ENCODE data around the gene LSM11. TPM values are rescaled to one million over a fixed set of nuclear protein-coding genes. Genes with fewer than 3 reads are reported as not detected.
A peak's percentile ranks its signal among the peaks of the same experiment; 100 is the strongest.
"Not testable (repeated sequence)": the region's sequence is repeated elsewhere in the genome, so short reads cannot be mapped to it uniquely, and the experiment has no call there.

LSM11 gene
- total RNA-seq, 2 experiments from 2014 or later: 5.8 to 6.1 TPM

DNA sequence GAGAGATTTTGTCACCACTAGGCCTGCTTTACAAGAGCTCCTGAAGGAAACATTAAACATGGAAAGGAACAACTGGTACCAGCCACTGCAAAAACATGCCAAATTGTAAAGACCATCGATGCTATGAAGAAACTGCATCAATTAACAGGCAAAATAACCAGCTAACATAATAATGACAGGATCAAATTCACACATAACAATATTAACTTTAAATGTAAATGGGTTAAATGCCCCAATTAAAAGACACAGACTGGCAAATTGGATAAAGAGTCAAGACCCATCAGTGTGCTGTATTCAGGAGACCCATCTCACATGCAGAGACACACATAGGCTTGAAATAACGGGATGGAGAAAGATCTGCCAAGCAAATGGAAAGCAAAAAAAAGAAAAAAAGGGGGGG lies 20.6 kb upstream of the LSM11 start:
- H3K27ac Mint-ChIP-seq; DNase-seq; ATAC-seq (ENCODE audit: low read depth); H3K4me3 Mint-ChIP-seq; H3K27me3 Mint-ChIP-seq; H3K9me3 Mint-ChIP-seq; POLR2A ChIA-PET; H3K4me1 Mint-ChIP-seq: not testable (repeated sequence)
- H3K36me3 Mint-ChIP-seq: peaks cover 16% of the 10 kb centered on the region

DNA sequence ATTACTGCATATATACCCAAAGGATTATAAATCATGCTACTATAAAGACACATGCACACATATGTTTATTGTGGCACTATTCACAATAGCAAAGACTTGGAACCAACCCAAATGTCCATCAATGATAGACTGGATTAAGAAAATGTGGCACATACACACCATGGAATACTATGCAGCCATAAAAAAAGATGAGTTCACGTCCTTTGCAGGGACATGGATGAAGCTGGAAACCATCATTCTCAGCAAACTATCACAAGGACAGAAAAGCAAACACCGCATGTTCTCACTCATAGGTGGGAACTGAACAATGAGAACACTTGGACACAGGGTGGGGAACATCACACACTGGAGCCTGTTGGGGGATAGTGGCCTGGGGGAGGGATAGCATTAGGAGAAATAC lies 16.9 kb upstream of the LSM11 start:
- ATAC-seq (ENCODE audit: low read depth); POLR2A ChIA-PET; H3K27ac Mint-ChIP-seq; H3K27me3 Mint-ChIP-seq; H3K4me1 Mint-ChIP-seq; H3K9me3 Mint-ChIP-seq; H3K4me3 Mint-ChIP-seq; DNase-seq: not testable (repeated sequence)
- peaks cover 17% of the 10 kb centered on the region for H3K36me3 Mint-ChIP-seq

- POLR2A ChIA-PET; H3K27me3 Mint-ChIP-seq; ATAC-seq (ENCODE audit: low read depth); H3K27ac Mint-ChIP-seq; H3K9me3 Mint-ChIP-seq; DNase-seq; H3K4me3 Mint-ChIP-seq: not testable (repeated sequence)
- H3K4me1 Mint-ChIP-seq: peaks cover 10% of the 10 kb centered on the region
- peaks cover 11% of the 10 kb centered on the region for H3K36me3 Mint-ChIP-seq
These were observed 15.7 kb upstream of the LSM11 start for GRCh38 chr5:157727858-157728257.

GRCh38 chr5:157729858-157730257 lies 13.7 kb upstream of the LSM11 start:
- peaks cover 10% of the 10 kb centered on the region for H3K4me1 Mint-ChIP-seq
- H3K27me3 Mint-ChIP-seq: no peaks in the 10 kb centered on the region
- POLR2A ChIA-PET: no interaction called here
- ATAC-seq (ENCODE audit: low read depth) (no peak), DNase-seq (no peak)
- peaks cover 12% of the 10 kb centered on the region for H3K36me3 Mint-ChIP-seq
- peaks cover 3% of the 10 kb centered on the region for H3K9me3 Mint-ChIP-seq
- no peak overlapping the region for H3K27ac Mint-ChIP-seq
- H3K4me3 Mint-ChIP-seq: no peak overlapping the region

GRCh38 chr5:157730900-157731271 lies 12.6 kb upstream of the LSM11 start:
- H3K27ac Mint-ChIP-seq: peak overlapping the region; percentile 91
- DNase-seq: no peak
- H3K9me3 Mint-ChIP-seq: peaks cover 3% of the 10 kb centered on the region
- POLR2A ChIA-PET: interaction anchor here (0.6 to 1.3 kb wide), 3 partner anchors 13 to 275 kb away, joined by 3 to 7 read pairs (median 4); partner anchors contain the start of gene LSM11
- no peaks in the 10 kb centered on the region for H3K27me3 Mint-ChIP-seq
- H3K4me1 Mint-ChIP-seq: peaks cover 10% of the 10 kb centered on the region
- ATAC-seq (ENCODE audit: low read depth): no peak
- peaks cover 10% of the 10 kb centered on the region for H3K36me3 Mint-ChIP-seq
- peak overlapping the region; percentile 90 for H3K4me3 Mint-ChIP-seq

DNA sequence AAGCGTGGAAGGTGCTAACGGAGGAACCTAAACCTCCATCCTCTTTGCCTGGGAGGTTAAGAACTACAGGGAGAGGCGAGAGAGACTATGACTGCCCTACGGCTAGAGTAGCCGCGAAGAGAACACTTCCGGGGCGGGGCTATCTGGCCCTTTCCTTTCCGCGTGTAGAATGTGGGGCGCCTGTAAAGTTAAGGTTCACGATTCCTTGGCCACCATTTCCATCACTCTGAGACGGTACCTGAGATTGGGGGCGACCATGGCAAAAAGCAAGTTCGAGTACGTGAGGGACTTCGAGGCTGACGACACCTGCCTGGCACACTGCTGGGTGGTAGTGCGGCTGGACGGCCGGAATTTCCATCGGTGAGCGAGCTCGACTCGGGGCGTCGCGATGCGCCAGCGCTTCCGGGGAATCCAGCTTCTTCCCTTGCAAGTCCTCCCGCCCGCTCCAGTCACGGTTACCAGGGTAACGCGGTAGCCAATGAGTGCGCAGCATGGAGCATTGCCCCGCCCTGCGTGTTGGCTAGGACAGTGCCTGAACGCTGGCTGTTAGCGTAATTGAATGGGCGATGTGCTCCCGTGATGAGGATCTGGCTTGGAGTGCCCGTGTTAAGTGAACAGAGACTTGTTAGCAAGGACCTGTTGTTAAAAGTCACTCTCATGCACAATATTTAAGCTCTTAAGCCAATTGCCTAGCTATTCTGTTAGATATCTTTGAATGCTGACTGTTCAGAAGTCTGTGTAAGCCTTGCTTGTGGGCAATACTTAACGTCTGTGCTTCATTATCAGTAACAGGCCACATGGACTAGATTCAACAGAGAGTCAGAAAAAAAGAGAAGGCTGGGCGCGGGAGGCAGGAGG lies 12.0 kb upstream of the LSM11 start, which contains the start of gene THG1L:
Gene THG1L, plus strand, starts transcription at position 149 of the 858 bp plus-strand sequence. Its CDS starts 21 bp downstream, at position 170.
- peaks cover 10% of the 10 kb centered on the region for H3K4me1 Mint-ChIP-seq
- peak; percentile 96 for ATAC-seq (ENCODE audit: low read depth)
- peaks cover 6% of the 10 kb centered on the region for H3K36me3 Mint-ChIP-seq
- peak within 1 kb of the TSS; percentile 91 for H3K27ac Mint-ChIP-seq
- H3K4me3 Mint-ChIP-seq: peak within 1 kb of the TSS; percentile 90
- no peaks in the 10 kb centered on the region for H3K9me3 Mint-ChIP-seq
- DNase-seq: peak; percentile 97
- POLR2A ChIA-PET: interaction anchor here (0.7 to 1.3 kb wide), 2 partner anchors 13 to 414 kb away, joined by 4 to 7 read pairs; partner anchors contain the start of gene LSM11
- H3K27me3 Mint-ChIP-seq: no peaks in the 10 kb centered on the region

- Mint-ChIP-seq H3K36me3 (peaks cover 8% of the 10 kb centered on the region), H3K4me1 (peaks cover 10% of the 10 kb centered on the region), H3K27ac (no peak overlapping the region), H3K4me3 (peak overlapping the region; percentile 90), H3K9me3 (no peaks in the 10 kb centered on the region), H3K27me3 (no peaks in the 10 kb centered on the region)
- no peak for ATAC-seq (ENCODE audit: low read depth)
- DNase-seq: no peak
- POLR2A ChIA-PET: interaction anchor here (0.7 to 1.3 kb wide), 2 partner anchors 12 to 415 kb away, joined by 4 to 7 read pairs; partner anchors contain the start of gene LSM11
These were observed 11.4 kb upstream of the LSM11 start for GRCh38 chr5:157732130-157732514.

- no peak overlapping the region for H3K4me3 Mint-ChIP-seq
- POLR2A ChIA-PET: no interaction called here
- peaks cover 11% of the 10 kb centered on the region for H3K36me3 Mint-ChIP-seq
- DNase-seq (no peak), ATAC-seq (ENCODE audit: low read depth) (no peak)
- no peak overlapping the region for H3K27ac Mint-ChIP-seq
- H3K27me3 Mint-ChIP-seq: no peaks in the 10 kb centered on the region
- H3K4me1 Mint-ChIP-seq: peaks cover 10% of the 10 kb centered on the region
- no peaks in the 10 kb centered on the region for H3K9me3 Mint-ChIP-seq
These were observed 10.8 kb upstream of the LSM11 start for GRCh38 chr5:157732596-157733262.

- POLR2A ChIA-PET: no interaction called here
- Mint-ChIP-seq H3K27me3 (no peaks in the 10 kb centered on the region), H3K4me1 (peaks cover 10% of the 10 kb centered on the region), H3K27ac (no peak overlapping the region), H3K9me3 (no peaks in the 10 kb centered on the region), H3K4me3 (no peak overlapping the region), H3K36me3 (peaks cover 19% of the 10 kb centered on the region)
- DNase-seq: no peak
- no peak for ATAC-seq (ENCODE audit: low read depth)
These were observed 9.1 kb upstream of the LSM11 start for GRCh38 chr5:157734436-157734835.

DNA sequence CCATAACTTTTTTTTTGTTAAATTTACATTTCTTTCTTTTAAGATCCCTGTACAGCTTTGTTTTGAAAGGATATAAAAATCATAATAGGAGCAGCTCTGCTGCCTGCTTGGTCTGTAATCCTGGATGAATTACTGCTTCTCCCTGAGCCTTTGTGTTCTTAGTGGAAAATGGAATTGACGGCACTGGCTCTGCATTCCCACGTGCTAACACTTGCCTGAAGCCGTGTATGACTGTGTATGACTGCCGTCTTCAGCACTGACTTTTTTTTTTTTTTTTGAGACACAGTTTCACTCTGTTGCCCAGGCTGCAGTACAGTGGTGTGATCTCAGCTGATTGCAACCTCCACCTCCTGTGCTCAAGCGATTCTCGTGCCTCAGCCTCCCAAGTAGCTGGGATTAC lies 7.5 kb upstream of the LSM11 start:
- H3K27ac Mint-ChIP-seq: no peak overlapping the region
- DNase-seq (no peak), ATAC-seq (ENCODE audit: low read depth) (no peak)
- no peak overlapping the region for H3K4me3 Mint-ChIP-seq
- H3K4me1 Mint-ChIP-seq: peaks cover 8% of the 10 kb centered on the region
- H3K36me3 Mint-ChIP-seq: peaks cover 20% of the 10 kb centered on the region
- no peaks in the 10 kb centered on the region for H3K27me3 Mint-ChIP-seq
- POLR2A ChIA-PET: no interaction called here
- no peaks in the 10 kb centered on the region for H3K9me3 Mint-ChIP-seq

DNA sequence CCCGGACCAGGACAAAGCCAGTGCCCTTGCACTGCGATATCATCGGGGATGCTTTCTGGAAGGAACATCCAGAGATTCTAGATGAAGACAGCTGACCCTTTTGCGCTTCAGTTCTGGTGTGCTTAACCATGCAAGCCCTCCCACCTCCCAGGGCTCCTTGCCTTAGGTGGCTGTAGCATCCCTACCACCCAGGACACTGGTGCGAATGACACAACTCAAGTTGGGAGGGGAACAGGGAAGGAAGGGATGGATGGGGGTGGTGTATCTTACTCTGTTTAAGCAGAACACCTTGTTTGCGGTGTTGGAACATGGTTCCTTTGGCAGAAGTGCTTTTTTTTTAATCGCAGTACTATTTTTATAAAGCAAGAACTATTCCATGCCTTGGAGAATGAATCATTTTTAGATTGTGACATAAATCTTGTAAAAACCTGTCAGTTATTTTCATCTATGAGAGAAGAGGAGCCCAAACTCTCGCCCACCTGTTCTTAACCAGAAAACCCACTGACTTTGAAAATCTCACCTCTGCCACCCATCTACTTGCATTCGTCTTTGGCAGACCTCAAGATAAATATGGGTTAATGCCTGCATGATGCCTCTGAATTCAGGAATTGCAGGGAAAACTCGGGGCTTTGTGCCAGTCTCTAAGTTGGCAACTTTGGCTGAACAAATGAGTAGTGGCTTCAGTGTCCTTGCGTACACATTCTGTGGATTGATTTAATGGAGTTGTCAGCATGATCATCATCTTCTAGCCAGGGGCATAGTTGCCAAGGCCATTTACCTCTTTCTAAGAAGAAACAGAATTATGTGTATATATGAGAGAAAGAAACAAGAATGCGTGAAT lies 3.9 kb upstream of the LSM11 start:
- ATAC-seq (ENCODE audit: low read depth) (no peak), DNase-seq (no peak)
- Mint-ChIP-seq H3K27ac (no peak overlapping the region), H3K4me3 (no peak overlapping the region), H3K4me1 (peaks cover 12% of the 10 kb centered on the region), H3K27me3 (no peaks in the 10 kb centered on the region), H3K36me3 (peaks cover 20% of the 10 kb centered on the region), H3K9me3 (no peaks in the 10 kb centered on the region)
- POLR2A ChIA-PET: no interaction called here

GRCh38 chr5:157740229-157740610 lies 3.3 kb upstream of the LSM11 start:
- Mint-ChIP-seq H3K9me3 (no peaks in the 10 kb centered on the region), H3K4me1 (peaks cover 17% of the 10 kb centered on the region), H3K36me3 (peaks cover 20% of the 10 kb centered on the region), H3K27me3 (no peaks in the 10 kb centered on the region), H3K27ac (no peak overlapping the region), H3K4me3 (no peak overlapping the region)
- DNase-seq (no peak), ATAC-seq (ENCODE audit: low read depth) (no peak)
- POLR2A ChIA-PET: no interaction called here

DNA sequence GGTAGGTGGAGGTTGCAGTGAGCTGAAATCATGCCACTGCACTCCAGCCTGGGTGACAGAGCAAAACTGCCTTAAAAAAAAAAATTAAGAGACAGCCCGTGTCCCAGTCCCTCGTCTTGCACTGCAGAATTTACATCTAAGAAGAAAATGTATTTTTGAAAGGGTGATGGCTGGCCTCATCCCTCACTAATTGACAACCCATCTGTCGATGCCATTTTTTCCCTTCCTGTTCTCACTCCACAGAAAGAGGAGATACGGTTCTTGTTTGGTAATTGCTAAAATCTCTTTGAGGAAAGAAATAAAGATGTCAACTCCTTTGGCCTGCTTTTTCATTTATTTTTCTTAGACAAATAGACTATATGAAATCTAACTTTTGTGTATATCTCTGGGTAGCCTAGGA lies 2.4 kb upstream of the LSM11 start:
- no peaks in the 10 kb centered on the region for H3K27me3 Mint-ChIP-seq
- H3K4me3 Mint-ChIP-seq: no peak overlapping the region
- POLR2A ChIA-PET: interaction anchor here (0.6 kb wide), 1 partner anchor 23 kb away, joined by 3 read pairs; no protein-coding TSS in a partner anchor
- H3K9me3 Mint-ChIP-seq: no peaks in the 10 kb centered on the region
- DNase-seq: no peak
- H3K36me3 Mint-ChIP-seq: peaks cover 22% of the 10 kb centered on the region
- no peak for ATAC-seq (ENCODE audit: low read depth)
- H3K4me1 Mint-ChIP-seq: peaks cover 21% of the 10 kb centered on the region
- H3K27ac Mint-ChIP-seq: no peak overlapping the region
